K562 (cell line): ENCODE results near the gene ZNF726. TPM values are rescaled to one million over a fixed set of nuclear protein-coding genes. Genes with fewer than 3 reads are reported as not detected.

ENCODE experiments used
- AFF1 ChIP-seq, 2 experiments: fragments of 450-650 bp; IDR thresholded peaks; 2 replicates each; pipeline ENCODE4 v1.6.1; 2018; ENCODE audit warnings: mild to moderate bottlenecking in 2 of 2, low read depth in 1 of 2; ENCODE audit not compliant: partially characterized antibody in 2 of 2
- CEBPB ChIP-seq: fragments of 450-650 bp; IDR thresholded peaks from 2 replicates; pipeline ENCODE4 v1.6.1; 2016; ENCODE audit warnings: missing genetic modification characterization, missing compliant biosample characterization
- HNRNPK ChIP-seq: fragments of 200-400 bp; formaldehyde crosslinking; IDR thresholded peaks from one replicate; pipeline ENCODE4 v1.6.1; 2018; ENCODE audit warnings: mild to moderate bottlenecking, low read depth, low read length; ENCODE audit not compliant: poor library complexity, severe bottlenecking
- MAFF ChIP-seq: IDR thresholded peaks from 2 replicates; pipeline ENCODE4 v1.6.1; 2012; ENCODE audit warnings: low read length, improper control_type of control experiment
- SP1 ChIP-seq: sonication (generic); formaldehyde crosslinking; IDR thresholded peaks from 2 replicates; pipeline ENCODE4 v1.8.1; 2022; ENCODE audit warnings: mild to moderate bottlenecking, missing genetic modification reagents
- TFAM ChIP-seq: fragments of 250-450 bp; sonication (Bioruptor Pico); conservative IDR thresholded peaks from 2 replicates; pipeline ENCODE4 v1.5.0; 2021; ENCODE audit warnings: mild to moderate bottlenecking, moderate library complexity
- ZBTB34 ChIP-seq: fragments of 250-450 bp; sonication (Bioruptor Pico); IDR thresholded peaks from 2 replicates; pipeline ENCODE4 v1.8.0; 2021; ENCODE audit warnings: mild to moderate bottlenecking, moderate library complexity
- ZBTB8A ChIP-seq: fragments of 450-650 bp; IDR thresholded peaks from 2 replicates; pipeline ENCODE4 v1.6.1; 2018; ENCODE audit warnings: mild to moderate bottlenecking, moderate library complexity; ENCODE audit not compliant: partially characterized antibody
- ZNF699 ChIP-seq: fragments of 250-450 bp; sonication (Bioruptor Pico); IDR thresholded peaks from 2 replicates; pipeline ENCODE4 v1.8.0; 2021; ENCODE audit warnings: mild to moderate bottlenecking, moderate library complexity; ENCODE audit not compliant: insufficient replicate concordance
- polyA plus RNA-seq, 8 experiments: library from polyadenylated mRNA; depleted of rRNA in 4 of 8; stranded (reverse) in 5 of 8; unstranded in 3 of 8; fragments of >200 nt; fragmentation: Nextera tagmentation in 2 of 8; fragmentation: Illumina TruSeq in 1 of 8; extraction: Ambion mirVana in 2 of 8; extraction: Trizol in 1 of 8; gene quantifications; 2 replicates each; pipeline versions ENCODE4 v1.2.1 to v1.2.3, GENCODE V29; 2011 to 2014; ENCODE audit warnings: inconsistent platforms in 1 of 8, missing spikeins in 1 of 8
- total RNA-seq, 7 experiments: library from RNA; depleted of rRNA in 6 of 7; stranded (reverse); fragments of >200 nt in 6 of 7; fragmentation: Illumina TruSeq in 2 of 7; extraction: Trizol in 2 of 7; gene quantifications; 2 replicates each; pipeline versions ENCODE4 v1.2.1 to v1.2.3, GENCODE V29; 2011 to 2021; ENCODE audit warnings: low replicate concordance in 1 of 7

The ZNF726 gene
- total and polyA plus RNA-seq, 9 of the 15 experiments (the other 6 are each of a cell fraction or from before 2014, with no cell fraction given): 8.6 to 20.8 (median 14.6) TPM

DNA sequence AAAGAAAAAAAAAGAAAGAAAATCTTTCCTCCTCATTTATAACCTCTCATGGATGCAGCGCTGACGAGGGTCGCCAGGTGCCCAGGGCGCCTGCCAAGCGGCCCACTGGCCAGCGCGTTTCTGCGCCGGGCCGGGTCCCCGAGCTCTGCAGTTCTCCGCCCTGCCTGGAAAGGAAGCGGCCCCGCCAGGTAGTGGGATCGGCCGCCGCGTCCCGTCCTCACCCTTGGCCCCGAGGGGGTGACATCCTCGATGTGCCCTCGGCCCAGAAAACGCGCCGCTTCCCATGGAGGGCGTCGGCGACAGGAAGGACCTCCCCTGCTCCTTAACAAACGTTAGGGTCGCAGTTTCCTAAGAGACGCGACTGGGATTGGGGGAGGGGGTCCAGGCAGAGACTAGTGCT, 56.9 kb downstream of the ZNF726 start (continued):
- TF ChIP-seq AFF1 (IDR thresholded peaks at IDR 0.05; ENCODE audit: low read depth in 1 of 2, partially characterized antibody in 2 of 2): no peak
- no peak for TF ChIP-seq SP1
- TF ChIP-seq TFAM (CRISPR knock-in tag): no peak
- TF ChIP-seq ZBTB8A: no peak
- no peak for TF ChIP-seq ZBTB34 (CRISPR knock-in tag)
- no peak for TF ChIP-seq MAFF
- TF ChIP-seq CEBPB: no peak
- no peak for TF ChIP-seq ZNF699
- TF ChIP-seq HNRNPK: no peak
- TF ChIP-seq, all 486 proteins: peak for 0
